Activated T-helper 1 cell treated with Interleukin-2 at 50 U/mL for 16 hours (primary cell): Measurements from ENCODE around the gene ENAM.
"Not testable (repeated sequence)": the region's sequence is repeated elsewhere in the genome, so short reads cannot be mapped to it uniquely, and the experiment has no call there.

Experiments
- DNase-seq: peaks from one replicate; pipeline ENCODE4 v3.0.0-alpha.2; 2020; ENCODE audit warnings: low read depth

The ENAM gene

GRCh38 chr4:70629469-70630090, 1.0 kb downstream of the ENAM start:
- no peak for DNase-seq

DNA sequence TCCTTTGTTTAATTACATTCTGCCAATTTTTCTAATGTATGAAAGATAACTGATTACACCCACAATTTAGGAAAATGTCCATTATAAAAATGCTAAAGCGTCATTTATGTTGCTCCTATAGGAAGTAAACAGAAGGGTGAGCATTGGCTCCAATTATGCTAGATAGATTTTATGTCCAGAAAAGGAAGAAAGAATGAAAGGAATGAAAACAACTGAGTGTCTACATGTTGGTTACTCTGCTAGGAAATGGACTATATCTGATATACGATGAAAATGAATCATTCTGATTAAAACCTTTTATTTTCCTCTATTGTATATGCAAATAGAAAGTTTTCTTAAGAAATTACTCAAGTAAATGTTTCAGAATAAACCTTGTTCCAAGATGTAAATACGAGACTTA, 1.6 kb downstream of the ENAM start:
- no peak for DNase-seq

GRCh38 chr4:70632028-70632427, 3.5 kb downstream of the ENAM start:
- no peak for DNase-seq

- DNase-seq: no peak
Observed at GRCh38 chr4:70634482-70634881, 5.9 kb downstream of the ENAM start.

DNA sequence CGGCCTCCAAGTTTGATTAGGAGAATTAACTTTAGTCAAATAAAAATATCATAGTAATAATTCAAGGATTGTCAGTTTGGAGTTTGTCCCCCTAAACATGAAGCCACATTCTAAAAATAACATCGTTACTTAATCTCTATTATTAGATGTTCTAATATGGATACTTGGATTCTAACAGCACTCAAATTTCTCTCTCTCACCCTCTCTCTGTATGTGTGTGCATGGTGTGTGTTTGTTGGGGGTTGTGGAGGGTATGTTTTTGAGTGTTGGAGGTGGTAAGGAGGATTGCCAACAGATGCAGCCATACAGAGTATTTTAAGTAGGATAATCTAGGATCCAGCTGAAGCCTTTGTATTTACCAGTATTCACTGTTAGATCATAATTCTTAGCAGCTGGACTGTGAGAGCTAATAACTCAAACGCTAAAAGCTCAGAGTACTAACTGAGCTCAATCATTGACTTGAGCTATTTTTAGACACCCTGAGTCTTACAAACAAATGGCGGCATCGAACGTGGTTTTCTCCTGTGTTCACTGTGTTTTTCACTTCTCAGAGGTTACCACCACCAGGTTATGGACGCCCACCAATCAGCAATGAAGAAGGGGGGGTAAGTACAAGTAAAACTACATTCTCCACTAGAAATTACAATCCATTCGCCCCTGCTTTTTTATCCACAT, 8.8 kb downstream of the ENAM start:
- DNase-seq: no peak

GRCh38 chr4:70640192-70640591, 11.6 kb downstream of the ENAM start:
- no peak for DNase-seq

DNA sequence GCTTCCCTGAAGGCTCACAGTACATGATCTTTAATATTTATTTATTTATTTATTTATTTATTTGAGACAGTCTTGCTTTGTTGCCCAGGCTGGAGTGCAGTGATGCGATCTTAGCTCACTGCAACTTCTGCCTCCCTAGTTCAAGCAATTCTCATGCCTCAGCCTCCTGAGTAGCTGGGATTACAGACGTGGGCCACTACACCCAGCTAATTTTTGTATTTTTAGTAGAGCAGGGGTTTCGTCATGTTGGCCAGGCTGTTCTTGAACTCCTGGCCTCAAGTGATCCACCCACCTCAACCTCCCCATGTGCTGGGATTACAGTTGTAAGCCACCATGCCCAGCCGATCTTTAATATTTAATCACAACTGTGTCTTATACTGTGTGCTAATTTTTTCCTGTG, 22.2 kb downstream of the ENAM start:
- DNase-seq: not testable (repeated sequence)

- no peak for DNase-seq
Observed at GRCh38 chr4:70651864-70652506, 23.4 kb downstream of the ENAM start.

GRCh38 chr4:70654605-70655011, 26.1 kb downstream of the ENAM start:
- no peak for DNase-seq

GRCh38 chr4:70657326-70657725, 28.8 kb downstream of the ENAM start:
- DNase-seq: no peak

- DNase-seq: no peak
Observed at GRCh38 chr4:70658418-70658817, 29.9 kb downstream of the ENAM start.

DNA sequence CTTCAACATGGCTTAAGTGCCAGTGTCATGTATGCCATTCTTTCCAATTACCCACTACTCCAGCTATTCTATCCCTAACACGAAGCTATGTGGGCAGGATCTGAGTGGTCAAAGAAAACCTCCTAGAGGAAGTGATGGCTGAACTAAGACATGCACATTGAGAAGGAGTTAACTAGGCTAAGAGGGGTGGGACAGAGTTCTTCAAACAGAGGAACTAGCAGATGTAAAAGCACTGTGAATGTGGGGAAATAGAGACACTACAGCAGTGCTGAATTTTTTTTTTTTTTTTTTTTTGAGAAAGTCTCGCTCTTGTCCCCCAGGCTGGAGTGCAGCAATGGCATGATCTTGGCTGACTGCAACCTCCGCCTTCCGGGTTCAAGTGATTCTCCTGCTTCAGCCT, 31.6 kb downstream of the ENAM start:
- no peak for DNase-seq

- DNase-seq: not testable (repeated sequence)
Observed at GRCh38 chr4:70661309-70661922, 32.9 kb downstream of the ENAM start.

DNA sequence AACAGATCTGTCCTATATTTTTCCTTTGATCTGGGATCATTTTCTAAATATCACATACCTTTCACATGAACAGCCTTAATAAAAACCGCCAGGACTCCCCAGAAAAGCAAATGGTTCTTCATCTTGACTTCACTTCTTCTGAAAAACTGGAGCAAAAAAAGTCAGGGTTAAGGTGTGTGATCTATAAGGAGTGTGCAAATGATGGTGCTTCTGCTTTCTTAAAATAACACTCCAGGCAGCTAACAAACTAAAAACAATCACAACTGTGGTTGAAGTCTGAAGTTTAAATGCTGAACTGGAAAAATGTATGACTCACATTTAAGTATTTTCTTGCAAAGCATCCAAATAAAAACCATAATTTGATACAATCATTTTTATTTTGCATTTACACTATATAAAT, 37.8 kb downstream of the ENAM start, which contains the start of gene JCHAIN:
Gene JCHAIN, minus strand, starts transcription at position 140 of the 400 bp plus-strand sequence. Its CDS starts 18 bp downstream, at position 122.
- no peak for DNase-seq

DNA sequence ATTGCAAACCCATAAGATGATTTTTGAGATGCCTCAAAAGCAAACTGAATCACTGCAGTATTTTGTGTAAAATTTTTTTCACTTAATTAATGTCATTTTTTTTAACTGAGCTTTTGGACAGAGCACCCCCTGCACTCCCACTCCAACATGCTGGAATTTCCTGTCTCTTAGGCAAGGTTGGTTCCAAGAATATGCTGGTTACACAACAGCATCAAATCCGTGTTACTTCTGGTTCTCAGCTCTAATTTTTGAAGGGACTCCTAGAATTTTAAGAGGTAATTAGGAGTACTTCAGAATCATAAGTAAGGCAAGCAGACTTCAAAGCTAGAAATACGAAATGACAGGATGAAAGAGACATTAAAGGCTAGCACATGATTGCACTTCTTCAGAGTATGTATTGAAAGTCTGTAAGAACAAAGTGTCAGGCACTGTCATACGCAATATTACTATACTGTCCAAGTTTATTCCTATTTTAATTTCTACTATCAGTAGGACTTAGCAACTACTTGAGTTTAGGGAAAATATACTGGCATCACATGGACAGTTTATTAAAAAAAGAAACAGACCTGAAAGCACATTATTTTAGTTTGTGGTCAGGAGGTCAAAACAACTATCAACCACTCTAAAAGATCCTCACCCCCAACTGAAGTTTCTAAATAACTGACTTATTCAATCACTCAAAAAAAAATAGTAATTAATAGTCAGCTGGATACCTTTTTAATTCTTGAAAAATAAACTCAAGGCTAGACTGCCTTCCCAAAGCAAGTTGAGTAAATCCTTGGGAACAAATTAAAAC, 39.4 kb downstream of the ENAM start:
- no peak for DNase-seq

DNA sequence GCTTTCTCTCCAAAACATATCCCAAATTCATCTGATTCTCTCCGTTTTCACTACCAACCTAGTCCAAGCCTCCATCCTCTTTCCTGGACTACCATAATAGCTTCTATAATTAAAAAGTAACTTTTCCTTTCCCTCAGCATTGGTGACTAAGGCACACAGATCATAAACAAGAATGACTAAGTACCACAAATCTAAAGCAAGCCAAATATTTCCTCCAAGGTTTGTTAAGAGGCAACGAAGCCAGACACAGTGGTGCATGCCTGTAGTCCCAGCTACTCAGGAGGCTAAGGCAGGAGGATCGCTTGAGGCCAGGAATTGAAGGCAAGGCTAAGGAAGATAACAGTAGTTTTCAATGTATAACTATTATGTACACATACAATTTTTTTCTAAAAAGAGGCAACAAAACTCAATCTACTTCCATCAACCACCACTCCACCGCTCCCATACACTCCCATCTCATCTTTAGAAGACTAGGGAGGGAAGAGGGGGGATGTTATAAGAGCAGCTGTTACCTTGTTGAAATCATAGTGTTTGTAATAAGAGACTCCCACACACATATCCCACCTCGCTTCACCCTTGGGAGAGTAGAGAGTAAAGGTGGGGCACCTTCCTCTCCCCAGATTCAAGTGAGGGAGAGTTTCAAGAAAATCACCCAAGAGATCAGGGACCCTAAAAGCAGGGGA, 41.9 kb downstream of the ENAM start:
- no peak for DNase-seq

- DNase-seq: no peak
Observed at GRCh38 chr4:70671091-70671490, 42.5 kb downstream of the ENAM start.

- DNase-seq: no peak
Observed at GRCh38 chr4:70674191-70674590, 45.6 kb downstream of the ENAM start.

GRCh38 chr4:70674731-70675130, 46.2 kb downstream of the ENAM start:
- DNase-seq: no peak

- no peak for DNase-seq
Observed at GRCh38 chr4:70676554-70677090, 48.1 kb downstream of the ENAM start.

DNA sequence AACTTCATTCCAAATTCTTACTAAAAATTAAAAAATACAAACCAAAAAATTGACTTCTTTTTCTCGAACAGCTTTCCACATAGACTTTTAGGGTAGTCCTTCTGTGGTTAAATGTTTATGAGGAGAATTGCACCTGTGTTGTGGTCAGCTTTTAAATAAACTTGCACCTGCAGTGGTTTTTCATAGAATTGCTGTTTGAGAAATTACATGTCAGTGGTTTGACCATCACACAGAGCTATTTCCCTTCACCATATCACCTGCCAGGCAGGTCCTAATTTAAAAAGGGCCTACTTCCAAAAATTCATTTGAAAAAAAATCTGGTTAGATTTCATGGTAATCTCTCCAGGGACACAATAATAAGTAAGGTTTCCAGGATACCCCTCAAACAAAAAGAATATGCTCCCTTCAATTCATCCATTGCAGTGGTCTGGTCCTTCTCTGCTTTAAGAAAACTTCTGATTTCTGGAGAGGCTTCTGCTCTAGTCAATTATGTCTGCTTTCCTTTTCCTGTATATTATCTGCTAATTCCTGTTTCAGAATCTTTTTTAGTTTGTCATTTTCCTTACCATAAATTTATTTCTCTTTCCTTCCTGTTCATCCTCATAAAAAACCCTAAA, 49.9 kb downstream of the ENAM start:
- no peak for DNase-seq
